T47D (cell line): ENCODE measurements around the gene PCED1A.

Source experiments
- DNase-seq, 2 experiments: peaks; one replicate each; pipeline versions ENCODE4 v3.0.0 to v3.0.0-alpha.2; 2011 to 2012; ENCODE audit warnings: low read depth in 1 of 2, low spot score in 1 of 2
- JUND ChIP-seq: IDR thresholded peaks from 2 replicates; pipeline ENCODE4 v1.6.1; 2012; ENCODE audit warnings: low read depth
- in situ Hi-C: cut with HindIII; loops from 2 replicates; pipeline ENCODE4 v1.10.0; 2016; ENCODE audit warnings: low sequenced_read_pairs, low pct_unique_long_range_greater_than_20kb

PCED1A gene

GRCh38 chr20:2801286-2801728 is 39.1 kb downstream of the PCED1A start:
- TF ChIP-seq JUND: no peak
- in situ Hi-C loops: no loop called here
- DNase-seq: peak in 1 of 2 experiments; percentile 48

DNA sequence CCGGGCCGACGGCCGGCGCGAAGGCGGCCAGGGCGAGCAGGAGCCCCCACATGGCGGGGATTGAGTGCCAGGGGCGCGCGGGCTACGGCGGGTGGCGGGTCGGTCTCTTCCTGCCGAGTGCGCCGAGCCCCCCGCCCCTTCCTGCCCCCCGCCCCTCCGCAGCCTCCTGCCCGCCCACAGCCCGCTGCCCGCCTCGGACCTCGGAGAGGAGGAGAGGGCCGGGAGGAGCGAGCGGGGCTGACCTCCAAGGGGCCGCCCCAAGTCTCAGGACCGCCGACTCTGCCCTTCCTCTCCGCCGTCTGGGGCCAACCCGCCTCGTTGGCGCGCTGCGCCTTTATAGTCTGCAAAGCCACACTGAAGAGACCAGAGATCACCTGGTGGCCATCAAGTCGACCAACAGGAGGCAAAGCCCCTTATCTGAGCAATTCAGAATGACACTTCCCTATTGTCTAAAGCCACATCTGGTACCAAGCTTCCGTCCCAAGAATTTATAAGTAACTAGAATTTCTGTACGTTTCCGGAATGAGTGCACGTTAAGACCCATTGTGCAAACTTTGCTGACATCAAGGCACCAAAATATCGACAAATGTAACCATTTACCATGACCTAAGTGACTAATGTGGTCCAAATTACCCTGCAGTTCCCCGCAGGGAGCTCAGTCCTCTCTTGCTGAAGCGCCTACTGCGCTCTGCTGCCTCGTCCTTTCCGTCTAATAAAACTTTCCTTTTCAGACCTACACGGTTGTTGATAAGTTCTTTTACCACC is 39.8 kb downstream of the PCED1A start, which contains the start of gene CPXM1:
TSS of gene CPXM1 (minus strand) at position 107 of the 765 bp plus-strand sequence. CDS start at position 52, 55 bp downstream.
- no peak for TF ChIP-seq JUND
- in situ Hi-C loops: no loop called here
- DNase-seq: no peak

DNA sequence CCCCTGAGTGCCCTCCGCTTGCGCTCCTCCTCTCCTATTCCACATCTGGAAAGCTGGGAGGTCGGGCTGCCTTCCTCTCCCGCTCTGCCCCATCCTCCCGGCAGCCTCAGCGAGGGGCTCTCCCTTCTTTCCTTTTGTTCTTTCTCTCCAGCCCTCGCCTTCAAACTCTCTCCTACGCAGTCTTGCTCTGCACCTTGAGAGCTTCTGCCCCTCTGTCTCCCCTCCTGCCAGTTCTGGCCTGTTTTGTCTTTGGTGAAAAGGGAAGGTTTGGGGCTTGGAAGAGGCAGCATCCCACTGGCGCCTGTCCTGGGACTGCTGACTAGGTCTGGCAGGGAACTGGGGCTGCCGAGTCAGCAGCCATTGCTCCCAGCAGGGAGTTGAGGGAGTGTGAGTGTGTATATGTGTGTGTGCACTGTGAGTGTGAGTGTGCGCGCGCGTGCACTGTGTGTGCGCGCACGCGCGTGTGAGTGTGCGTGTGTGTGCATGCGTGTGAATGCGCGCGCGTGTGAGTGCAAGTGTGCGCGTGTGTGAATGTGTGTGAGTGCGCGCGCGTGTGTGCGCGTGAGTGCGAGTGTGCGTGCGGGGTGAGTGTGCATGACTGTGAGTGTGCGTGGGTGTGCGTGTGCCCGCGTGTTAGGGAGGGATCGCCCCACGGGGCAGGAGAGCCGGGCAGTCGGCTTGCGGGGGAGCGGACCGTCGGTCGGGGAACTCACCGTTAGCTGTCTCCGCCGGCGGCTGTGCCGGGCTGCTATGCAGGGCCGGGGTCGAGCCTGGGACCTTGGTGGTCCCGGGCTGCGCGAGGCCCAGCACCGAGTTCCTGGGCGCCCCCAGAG is 40.6 kb downstream of the PCED1A start:
- in situ Hi-C loops: no loop called here
- no peak for TF ChIP-seq JUND
- no peak for DNase-seq

- TF ChIP-seq JUND: no peak
- DNase-seq: no peak
- in situ Hi-C loops: no loop called here
These were observed 41.2 kb downstream of the PCED1A start for GRCh38 chr20:2799271-2799670.

GRCh38 chr20:2798814-2799213 is 41.6 kb downstream of the PCED1A start:
- in situ Hi-C loops: no loop called here
- peak in 1 of 2 experiments; percentile 21 for DNase-seq
- TF ChIP-seq JUND: no peak

DNA sequence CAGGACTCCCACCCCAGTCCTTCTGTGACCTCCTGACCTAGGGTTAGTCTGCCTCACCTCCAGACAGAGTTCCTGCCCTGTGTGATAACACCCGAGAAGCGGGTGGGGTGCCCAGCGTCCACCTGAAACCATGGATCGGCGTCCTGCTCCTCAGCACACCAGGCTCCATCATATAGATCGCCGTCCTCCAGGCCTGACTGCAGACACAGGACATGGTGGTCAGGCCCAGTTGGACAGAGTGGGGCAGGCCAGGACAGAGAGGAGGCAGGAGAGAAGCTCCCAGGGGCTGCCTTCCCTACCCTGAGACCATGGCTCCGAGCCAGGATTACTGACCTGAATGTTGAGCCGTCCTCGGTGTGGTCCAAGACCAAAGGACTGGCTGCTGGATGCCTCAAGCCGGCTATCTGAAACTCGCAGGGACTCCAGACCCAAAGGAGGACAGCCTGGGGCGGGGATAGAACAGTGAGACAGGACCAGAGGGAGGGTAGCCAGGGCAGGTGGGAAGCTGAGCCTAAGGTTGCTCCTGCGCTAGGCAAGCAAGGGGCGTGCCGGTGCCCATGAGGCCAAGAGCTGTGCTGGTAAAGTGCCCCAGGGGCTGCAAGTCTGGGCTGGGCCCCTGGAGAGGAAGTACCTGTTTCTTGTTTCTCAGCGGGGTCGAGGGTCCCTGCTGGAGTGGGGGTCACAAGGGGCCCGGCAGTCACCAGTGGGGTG is 42.2 kb downstream of the PCED1A start:
- in situ Hi-C loops: no loop called here
- no peak for DNase-seq

GRCh38 chr20:2797136-2797983 is 43.1 kb downstream of the PCED1A start:
- in situ Hi-C loops: no loop called here
- no peak for TF ChIP-seq JUND
- DNase-seq: no peak

More for the DNA sequence above, 42.2 kb downstream of the PCED1A start:
- TF ChIP-seq JUND: no peak

DNA sequence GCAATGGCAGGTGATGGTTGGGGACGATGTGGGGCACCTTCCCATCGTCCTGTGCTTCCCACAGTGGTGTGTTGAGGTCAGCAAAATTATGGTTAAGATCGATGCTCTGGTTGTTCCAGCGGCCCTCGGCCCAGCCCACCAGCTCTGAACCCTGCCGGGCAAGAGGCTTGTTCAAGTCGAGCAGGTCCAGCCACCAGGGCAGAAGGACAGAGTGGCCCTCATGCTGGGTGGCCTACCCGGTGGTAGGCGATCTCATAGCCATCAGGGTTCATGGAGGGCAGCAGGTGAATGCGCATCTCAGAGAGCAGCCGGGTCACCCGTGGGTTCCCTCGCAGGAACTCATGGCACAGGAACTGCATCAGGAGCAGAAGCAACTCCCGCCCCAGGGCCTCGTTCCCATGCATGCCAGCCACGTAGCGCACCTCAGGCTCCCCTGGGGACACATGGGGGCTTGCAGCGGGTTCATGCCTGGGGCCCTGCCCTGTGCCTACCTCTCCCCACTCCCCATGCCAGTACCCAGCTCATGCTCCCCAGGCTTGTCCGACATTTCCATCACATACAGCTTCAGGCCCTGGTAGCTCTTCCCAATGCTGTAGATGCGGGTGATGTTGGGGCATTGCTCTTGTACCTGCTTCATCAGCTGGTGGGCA is 44.3 kb downstream of the PCED1A start:
- in situ Hi-C loops: no loop called here
- DNase-seq: no peak
- no peak for TF ChIP-seq JUND

DNA sequence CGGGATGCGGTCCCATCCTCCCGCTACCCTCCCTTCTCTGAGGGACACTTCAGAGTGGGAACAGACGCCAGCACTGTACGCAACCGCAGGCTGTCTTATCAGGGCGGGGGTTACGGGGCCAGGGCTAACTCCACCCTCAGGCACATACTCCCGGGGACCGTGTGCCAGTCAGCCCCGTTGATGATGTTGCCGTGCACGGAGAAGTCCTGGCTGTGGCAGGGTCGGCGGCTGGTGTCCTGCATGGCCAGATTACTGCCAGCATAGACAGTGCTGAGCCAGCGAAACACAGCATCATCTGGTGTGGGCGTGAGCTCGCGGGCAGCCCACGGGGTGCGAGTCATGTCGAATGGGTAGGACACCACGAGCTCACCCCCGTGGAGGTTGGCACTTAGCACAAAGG is 45.0 kb downstream of the PCED1A start:
- in situ Hi-C loops: no loop called here
- no peak for TF ChIP-seq JUND
- no peak for DNase-seq

GRCh38 chr20:2794866-2795447 is 45.5 kb downstream of the PCED1A start:
- TF ChIP-seq JUND: no peak
- in situ Hi-C loops: no loop called here
- DNase-seq: no peak

DNA sequence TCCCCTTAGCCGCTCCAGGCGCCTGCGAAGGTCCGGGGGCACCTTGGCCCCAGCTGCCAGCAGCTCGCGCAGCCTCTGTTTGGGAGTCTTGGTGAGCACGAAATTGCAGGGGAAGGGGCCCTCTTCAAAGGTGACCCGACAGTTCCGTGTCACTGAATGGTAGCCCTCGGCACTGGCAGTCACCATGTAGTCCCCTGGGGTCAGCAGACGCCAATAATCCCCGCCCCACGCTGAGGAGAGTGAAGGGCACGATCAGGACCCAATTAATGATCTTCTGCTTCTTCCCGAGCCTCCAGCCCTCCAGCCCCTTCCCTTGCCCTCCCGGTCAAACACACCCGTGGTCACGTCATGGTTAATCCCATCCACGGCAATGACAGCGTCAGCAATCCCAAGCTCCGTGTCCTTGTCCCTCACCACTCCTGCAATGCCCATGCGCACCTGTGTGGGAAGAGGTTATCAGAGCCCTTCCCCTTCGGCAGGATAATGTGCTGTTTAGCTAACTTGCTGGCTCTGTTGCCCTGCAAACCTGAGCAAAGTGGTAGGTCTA is 46.2 kb downstream of the PCED1A start:
- DNase-seq: no peak
- no peak for TF ChIP-seq JUND
- in situ Hi-C loops: no loop called here
